ENCODE data around the gene HDGFL1. TPM values are rescaled to one million over a fixed set of nuclear protein-coding genes. Genes with fewer than 3 reads are reported as not detected.

Gene HDGFL1
- total and polyA plus RNA-seq, 8 donors = not detected

GRCh38 chr6:22598339-22598738, 29.0 kb downstream of the HDGFL1 start:
- Histone ChIP-seq H3K9me3 (no peaks in the 10 kb centered on the region), H3K36me3 (no peaks in the 10 kb centered on the region), H3K4me1 (peaks cover 0 to 5% (median 0%) of the 10 kb centered on the region in 4 donors), H3K27ac (no peak overlapping the region), H3K4me3 (no peak overlapping the region), H3K27me3 (no peaks in the 10 kb centered on the region)
- WGBS, 5 donors = 71 to 88% (median 83%) methylated on average over 4 of the region's 4 CpGs
- TF ChIP-seq POLR2A (IDR thresholded peaks at IDR 0.05) (no peak), CTCF (IDR thresholded peaks at IDR 0.05) (no peak), EP300 (IDR thresholded peaks at IDR 0.05) (no peak), POLR2AphosphoS5 (IDR thresholded peaks at IDR 0.05) (no peak)
- intact Hi-C loops (cut with DNase I; ENCODE audit: low total_unique reads) = no loop called here
- DNase-seq = no peak

GRCh38 chr6:22600059-22600458, 30.7 kb downstream of the HDGFL1 start:
- 43 to 73% (median 70%) methylated on average over 4 of the region's 4 CpGs for WGBS, 5 donors
- DNase-seq = no peak
- Histone ChIP-seq H3K9me3 (no peaks in the 10 kb centered on the region), H3K4me1 (peaks cover 0 to 5% (median 0%) of the 10 kb centered on the region in 4 donors), H3K36me3 (no peaks in the 10 kb centered on the region), H3K4me3 (no peak overlapping the region), H3K27ac (no peak overlapping the region), H3K27me3 (no peaks in the 10 kb centered on the region)
- intact Hi-C loops (cut with DNase I; ENCODE audit: low total_unique reads) = no loop called here
- TF ChIP-seq CTCF (IDR thresholded peaks at IDR 0.05) (no peak), POLR2AphosphoS5 (IDR thresholded peaks at IDR 0.05) (no peak), EP300 (IDR thresholded peaks at IDR 0.05) (no peak), POLR2A (IDR thresholded peaks at IDR 0.05) (no peak)

GRCh38 chr6:22601984-22602383, 32.6 kb downstream of the HDGFL1 start:
- H3K36me3 ChIP-seq = no peaks in the 10 kb centered on the region
- DNase-seq = no peak
- no peak overlapping the region for H3K27ac ChIP-seq
- TF ChIP-seq EP300 (IDR thresholded peaks at IDR 0.05) = no peak
- no peak for TF ChIP-seq CTCF (IDR thresholded peaks at IDR 0.05)
- no peak for TF ChIP-seq POLR2A (IDR thresholded peaks at IDR 0.05)
- no peak for TF ChIP-seq POLR2AphosphoS5 (IDR thresholded peaks at IDR 0.05)
- H3K27me3 ChIP-seq = no peaks in the 10 kb centered on the region
- peaks cover 0 to 5% (median 0%) of the 10 kb centered on the region in 4 donors for H3K4me1 ChIP-seq
- intact Hi-C loops (cut with DNase I; ENCODE audit: low total_unique reads) = no loop called here
- no peak overlapping the region for H3K4me3 ChIP-seq
- no peaks in the 10 kb centered on the region for H3K9me3 ChIP-seq
- WGBS, 5 donors = 82 to 89% (median 85%) methylated on average over 5 of the region's 5 CpGs

GRCh38 chr6:22605736-22606135, 36.4 kb downstream of the HDGFL1 start:
- WGBS, 5 donors = 89 to 95% (median 90%) methylated on average over 2 of the region's 2 CpGs
- no peak for TF ChIP-seq CTCF (IDR thresholded peaks at IDR 0.05)
- TF ChIP-seq POLR2A (IDR thresholded peaks at IDR 0.05) = no peak
- TF ChIP-seq EP300 (IDR thresholded peaks at IDR 0.05) = no peak
- TF ChIP-seq POLR2AphosphoS5 (IDR thresholded peaks at IDR 0.05) = no peak
- Histone ChIP-seq H3K27me3 (no peaks in the 10 kb centered on the region), H3K36me3 (no peaks in the 10 kb centered on the region), H3K27ac (no peak overlapping the region), H3K4me1 (no peaks in the 10 kb centered on the region), H3K9me3 (no peaks in the 10 kb centered on the region), H3K4me3 (no peak overlapping the region)
- intact Hi-C loops (cut with DNase I; ENCODE audit: low total_unique reads) = no loop called here
- no peak for DNase-seq

Data from stomach (tissue), 9 donors.